IMR-90 (cell line): ENCODE data around the gene TRIM37. TPM values are rescaled to one million over a fixed set of nuclear protein-coding genes. Genes with fewer than 3 reads are reported as not detected.

Source experiments
- ATAC-seq: fragments of 200-7000 bp; cut with Tn5 transposase; 2 replicates; pipeline ENCODE4 v1.9.1; 2020; ENCODE audit warnings: low read depth, mild to moderate bottlenecking, moderate library complexity
- BruUV-seq: library from RNA; stranded (reverse); fragments of 400-500 nt; replicated peaks from 2 replicates; lab custom pipeline; 2021; lab: Mats Ljungman, UMichigan
- CTCF ChIA-PET: fragments of 300-600 bp; formaldehyde crosslinking; extraction: SDS; loops from one replicate; lab custom pipeline; 2021; ENCODE audit warnings: antibody characterized with exemption; lab: Yijun Ruan, JAX
- POLR2A ChIA-PET: fragments of 300-600 bp; sonication (Branson Sonifier 250); formaldehyde crosslinking; loops from one replicate; lab custom pipeline; 2022; ENCODE audit warnings: antibody characterized with exemption; ENCODE audit not compliant: unreplicated experiment; lab: Charles Lee
- DNase-seq: peaks from one replicate; pipeline ENCODE4 v3.0.0; 2013
- H2AFZ ChIP-seq: replicated peaks from 2 replicates; pipeline ENCODE3; 2013; ENCODE audit warnings: low read length, mild to moderate bottlenecking; ENCODE audit not compliant: poor library complexity
- H2AK5ac ChIP-seq: 2 replicates; pipeline ENCODE4 v1.6.1; 2013; ENCODE audit warnings: low read depth, low read length, inconsistent platforms
- H2AK9ac ChIP-seq: replicated peaks from 2 replicates; pipeline ENCODE3; 2013; ENCODE audit warnings: mild to moderate bottlenecking, low read depth, low read length, moderate library complexity; ENCODE audit not compliant: poor library complexity
- H2BK120ac ChIP-seq: 2 replicates; pipeline ENCODE4 v1.6.1; 2013; ENCODE audit warnings: low read depth, low read length, inconsistent platforms
- H2BK15ac ChIP-seq: 3 replicates; pipeline ENCODE4 v1.6.1; 2013; ENCODE audit warnings: low read depth, low read length, inconsistent platforms
- H2BK20ac ChIP-seq: 2 replicates; pipeline ENCODE4 v1.6.1; 2013; ENCODE audit warnings: low read depth, mild to moderate bottlenecking, inconsistent platforms, low read length, moderate library complexity
- H2BK5ac ChIP-seq: 2 replicates; pipeline ENCODE4 v1.6.1; 2013; ENCODE audit warnings: mild to moderate bottlenecking, low read depth, low read length, inconsistent platforms; ENCODE audit not compliant: poor library complexity, severe bottlenecking
- H3K14ac ChIP-seq: replicated peaks from 2 replicates; pipeline ENCODE4 v1.6.1; 2013; ENCODE audit warnings: low read depth, low read length, inconsistent platforms
- H3K18ac ChIP-seq: 2 replicates; pipeline ENCODE4 v1.6.1; 2013; ENCODE audit warnings: low read depth, low read length, control low read depth
- H3K23ac ChIP-seq: 2 replicates; pipeline ENCODE4 v1.6.1; 2013; ENCODE audit warnings: low read depth, low read length, inconsistent platforms
- H3K27ac ChIP-seq: 2 replicates; pipeline ENCODE4 v1.5.1; 2013; ENCODE audit warnings: mild to moderate bottlenecking, control low read depth, low read length; ENCODE audit not compliant: insufficient read depth
- H3K27me3 ChIP-seq: 2 replicates; pipeline ENCODE4 v1.6.1; 2013; ENCODE audit warnings: low read length; ENCODE audit not compliant: control insufficient read depth, insufficient read depth
- H3K36me3 ChIP-seq: 2 replicates; pipeline ENCODE4 v1.6.1; 2013; ENCODE audit warnings: low read length, mixed read lengths; ENCODE audit not compliant: control insufficient read depth, insufficient read depth
- H3K4ac ChIP-seq: 2 replicates; pipeline ENCODE4 v1.6.1; 2013; ENCODE audit warnings: low read depth, low read length, inconsistent platforms
- H3K4me1 ChIP-seq: 2 replicates; pipeline ENCODE4 v1.6.1; 2013; ENCODE audit warnings: low read length, mixed read lengths; ENCODE audit not compliant: control insufficient read depth, insufficient read depth
- H3K4me2 ChIP-seq: 2 replicates; pipeline ENCODE4 v1.6.1; 2013; ENCODE audit warnings: low read depth, mild to moderate bottlenecking, control low read depth, low read length, moderate library complexity
- H3K4me3 ChIP-seq: 2 replicates; pipeline ENCODE4 v1.5.1; 2013; ENCODE audit warnings: low read depth, mild to moderate bottlenecking, control low read depth, low read length, moderate library complexity; ENCODE audit not compliant: insufficient read depth
- H3K56ac ChIP-seq: 2 replicates; pipeline ENCODE4 v1.6.1; 2013; ENCODE audit warnings: low read length, inconsistent platforms; ENCODE audit not compliant: insufficient read depth; ENCODE audit errors: extremely low read depth
- H3K79me1 ChIP-seq, 2 experiments: 2 replicates each; pipeline ENCODE4 v1.6.1; 2013; ENCODE audit warnings: low read length in 2 of 2, inconsistent platforms in 1 of 2, low read depth in 1 of 2
- H3K9ac ChIP-seq: 2 replicates; pipeline ENCODE4 v1.6.1; 2013; ENCODE audit warnings: low read depth, low read length, control low read depth
- H3K9me1 ChIP-seq: 2 replicates; pipeline ENCODE4 v1.6.1; 2013; ENCODE audit warnings: low read length, inconsistent platforms; ENCODE audit not compliant: insufficient read depth
- H3K9me3 ChIP-seq: 2 replicates; pipeline ENCODE4 v1.6.1; 2013; ENCODE audit warnings: low read length; ENCODE audit not compliant: control insufficient read depth, insufficient read depth
- H4K20me1 ChIP-seq: 2 replicates; pipeline ENCODE4 v1.6.1; 2013; ENCODE audit warnings: low read length, inconsistent platforms; ENCODE audit not compliant: insufficient read depth
- H4K5ac ChIP-seq: 2 replicates; pipeline ENCODE4 v1.6.1; 2013; ENCODE audit warnings: mild to moderate bottlenecking, low read depth, low read length, control low read depth
- H4K8ac ChIP-seq, 2 experiments: 2 replicates each; pipeline ENCODE4 v1.6.1; 2013; ENCODE audit warnings: low read depth in 2 of 2, low read length in 2 of 2, control low read depth in 1 of 2, inconsistent platforms in 1 of 2
- H4K91ac ChIP-seq: 2 replicates; pipeline ENCODE4 v1.6.1; 2013; ENCODE audit warnings: low read depth, low read length, inconsistent platforms; ENCODE audit not compliant: insufficient read depth
- BHLHE40 ChIP-seq: fragments of 150-350 bp; IDR thresholded peaks from 2 replicates; pipeline ENCODE4 v1.6.1; 2016; ENCODE audit warnings: mild to moderate bottlenecking, low read depth, low read length
- CTCF ChIP-seq: conservative IDR thresholded peaks from 2 replicates; pipeline ENCODE4 v1.5.1; 2012; ENCODE audit warnings: mild to moderate bottlenecking, low read depth, low read length, improper control_type of control experiment
- FOS ChIP-seq: fragments of 150-350 bp; IDR thresholded peaks from 2 replicates; pipeline ENCODE4 v1.6.1; 2016; ENCODE audit warnings: low read depth, low read length
- MXI1 ChIP-seq: IDR thresholded peaks from 2 replicates; pipeline ENCODE4 v1.6.1; 2012; ENCODE audit warnings: low read depth, mild to moderate bottlenecking, low read length, moderate library complexity, borderline replicate concordance
- NFE2L2 ChIP-seq: fragments of 150-350 bp; IDR thresholded peaks from 2 replicates; pipeline ENCODE4 v1.6.1; 2016; ENCODE audit warnings: low read depth, mild to moderate bottlenecking, low read length
- RFX5 ChIP-seq: IDR thresholded peaks from 2 replicates; pipeline ENCODE4 v1.8.0; 2012; ENCODE audit warnings: low read depth, mild to moderate bottlenecking, low read length, moderate library complexity
- SMC3 ChIP-seq: fragments of 150-350 bp; IDR thresholded peaks from 2 replicates; pipeline ENCODE4 v1.6.1; 2016; ENCODE audit warnings: low read depth, mild to moderate bottlenecking, antibody characterized with exemption, low read length, moderate library complexity
- USF2 ChIP-seq: fragments of 150-350 bp; IDR thresholded peaks from 2 replicates; pipeline ENCODE4 v1.6.1; 2017; ENCODE audit warnings: mild to moderate bottlenecking, antibody characterized with exemption, low read length, low read depth
- WGBS, 2 experiments: methylation state at CpG; one replicate each; pipeline versions ENCODE4 v1.1.5 to v1.1.7; 2013; ENCODE audit warnings: missing lambda C conversion rate in 2 of 2; ENCODE audit not compliant: insufficient read length in 1 of 2; ENCODE audit errors: extremely low coverage in 2 of 2; 5-methylcytosine and 5-hydroxymethylcytosine counted together
- dilution Hi-C: fragments of 300-500 bp; cut with HindIII; formaldehyde crosslinking; loops from one replicate; pipeline ENCODE4 v1.14.3; 2018; ENCODE audit warnings: low sequenced_read_pairs; ENCODE audit not compliant: unreplicated experiment
- in situ Hi-C: fragments of 300-500 bp; cut with MboI; formaldehyde crosslinking; loops from 3 replicates; pipeline ENCODE4 v1.14.3; 2019; ENCODE audit warnings: low sequenced_read_pairs, inconsistent platforms, mixed read lengths
- intact Hi-C: fragments of 100-400 bp; cut with micrococcal nuclease; formaldehyde crosslinking; loops from 2 replicates; pipeline ENCODE4 v1.10.0; 2022
- polyA plus RNA-seq, 3 experiments: library from polyadenylated mRNA; depleted of rRNA; stranded (reverse); fragments of >200 nt; gene quantifications; 2 replicates each; pipeline ENCODE4 v1.2.3, GENCODE V29; 2012; ENCODE audit warnings: low replicate concordance in 1 of 3
- total RNA-seq: library from RNA; depleted of rRNA; stranded (reverse); fragments of >200 nt; gene quantifications from 2 replicates; pipeline ENCODE4 v1.2.3, GENCODE V29; 2012

TRIM37 gene
- total and polyA plus RNA-seq, 2 of the 4 experiments (the other 2 are of a cell fraction), result 12.1 to 24.9 TPM

DNA sequence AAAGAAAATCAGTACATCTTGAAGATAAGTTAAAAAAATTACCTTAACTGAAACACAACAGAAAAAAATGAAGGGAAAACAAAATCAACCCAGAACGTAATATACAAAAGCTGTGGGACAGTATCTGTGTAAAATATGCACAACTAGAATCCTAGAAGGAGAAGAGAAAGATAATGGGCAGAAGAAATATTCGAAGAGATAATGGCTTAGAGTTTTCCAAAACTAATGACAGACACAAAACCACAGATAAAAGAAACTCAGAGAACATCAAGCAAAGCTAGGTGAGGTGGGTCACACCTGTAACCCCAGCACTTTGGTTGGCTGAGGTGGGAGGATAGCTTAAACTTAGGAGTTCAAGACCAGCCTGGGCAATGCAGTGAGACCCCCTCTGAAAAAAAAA, 117.1 kb downstream of the TRIM37 start:
- Histone ChIP-seq H4K5ac (no peak overlapping the region), H3K9ac (no peak overlapping the region), H3K18ac (no peak overlapping the region), H4K20me1 (no peaks in the 10 kb centered on the region), H2BK20ac (no peak overlapping the region), H4K8ac (no peak overlapping the region), H2BK15ac (no peak overlapping the region), H3K79me1 (peaks cover 0 to 6% of the 10 kb centered on the region in 2 experiments; a peak in 1 of 4 replicates), H3K4me2 (no peak overlapping the region), H2BK120ac (no peak overlapping the region), H3K4me3 (no peak overlapping the region), H3K9me1 (peaks cover 3% of the 10 kb centered on the region; the same call in 1 of the 2 replicates), H3K4me1 (peaks cover 6% of the 10 kb centered on the region; the same call in 1 of the 2 replicates), H3K9me3 (no peaks in the 10 kb centered on the region), H3K4ac (no peak overlapping the region), H3K27me3 (no peaks in the 10 kb centered on the region), H2AFZ (no peak overlapping the region), H3K36me3 (no peaks in the 10 kb centered on the region; the same call in 1 of the 2 replicates), H4K91ac (no peak overlapping the region), H2BK5ac (no peak overlapping the region), H3K14ac (no peak overlapping the region), H3K23ac (no peak overlapping the region), H3K27ac (no peak overlapping the region), H2AK9ac (no peak overlapping the region), H3K56ac (no peak overlapping the region), H2AK5ac (no peak overlapping the region)
- CTCF ChIA-PET, result interaction anchor here (0.6 kb wide), 1 partner anchor 30 kb away, joined by 3 read pairs; no protein-coding TSS in a partner anchor
- dilution Hi-C loops (no loop called here), intact Hi-C loops (no loop called here), in situ Hi-C loops (no loop called here)
- no peak for DNase-seq
- POLR2A ChIA-PET, result no interaction called here
- TF ChIP-seq RFX5 (no peak), BHLHE40 (no peak), SMC3 (no peak), USF2 (no peak), CTCF (no peak), NFE2L2 (no peak), MXI1 (no peak), FOS (no peak)
- no CpG with 5 or more reads among the region's 2 CpGs for WGBS, 2 experiments
- BruUV-seq, result no TSS peak
- ATAC-seq, result no peak
